Iris pigment epithelial cell (primary cell): ENCODE results near the gene ACTR3C.
"Not testable (repeated sequence)": the region's sequence is repeated elsewhere in the genome, so short reads cannot be mapped to it uniquely, and the experiment has no call there.

Experiments used
- DNase-seq: peaks from one replicate; pipeline ENCODE4 v3.0.0-alpha.2; 2011; ENCODE audit warnings: low read depth

The ACTR3C gene

DNA sequence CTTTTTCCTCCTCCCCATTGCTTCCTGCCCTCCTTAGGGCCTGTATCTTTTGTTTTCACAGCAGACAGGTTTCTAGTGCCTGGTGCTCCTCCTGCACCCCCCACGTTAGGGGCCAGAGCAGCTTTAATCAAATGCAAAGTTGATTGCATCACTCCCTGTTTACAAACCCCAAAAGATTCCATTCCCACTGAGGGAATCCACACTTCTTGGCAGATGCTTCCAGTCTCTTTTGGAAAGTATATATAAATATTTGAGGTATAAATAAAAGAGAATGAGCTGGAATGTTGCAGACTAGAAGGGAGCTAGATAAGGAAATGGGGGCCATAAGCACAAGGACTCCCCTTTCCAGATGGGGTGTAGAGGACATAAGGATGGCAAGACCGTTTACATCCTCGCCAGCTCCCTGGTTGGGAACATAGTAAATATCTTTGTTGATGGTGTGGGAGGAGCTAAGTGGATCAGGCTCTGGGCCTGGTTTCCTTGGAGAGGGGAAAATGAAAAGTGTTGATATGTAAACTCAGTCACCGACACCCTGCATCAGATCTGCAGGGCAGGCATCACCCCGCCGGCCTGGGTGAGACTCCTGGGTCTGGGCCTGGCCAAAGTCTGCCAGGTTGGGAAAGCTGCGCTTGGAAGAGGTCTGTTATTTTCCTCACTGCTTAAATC lies 11.9 kb upstream of the ACTR3C start:
- DNase-seq = peak; percentile 78

GRCh38 chr7:150334108-150334507 lies 10.8 kb upstream of the ACTR3C start:
- no peak for DNase-seq

DNA sequence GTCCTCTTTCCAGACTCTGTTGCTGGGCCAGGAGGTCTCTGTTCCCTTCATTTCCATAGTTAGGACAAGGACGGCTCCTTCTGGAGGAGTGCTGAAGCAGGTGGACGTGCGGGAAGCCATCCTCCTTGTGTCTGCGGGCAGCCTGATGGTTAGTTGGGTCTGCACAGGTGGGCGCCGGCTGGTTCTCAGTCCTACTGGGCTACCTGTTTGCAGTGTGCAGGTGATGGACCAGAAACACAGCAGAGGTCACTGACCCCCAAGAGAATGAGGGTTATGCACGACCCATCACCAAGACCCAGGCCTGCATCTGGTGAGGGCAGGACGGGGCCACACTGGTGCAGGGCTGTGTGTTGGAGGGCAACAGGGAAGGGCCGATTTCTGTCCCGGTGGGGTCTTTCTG lies 10.3 kb upstream of the ACTR3C start:
- DNase-seq = no peak

GRCh38 chr7:150332852-150333635 lies 9.7 kb upstream of the ACTR3C start:
- DNase-seq = no peak

- DNase-seq = no peak
These were observed 7.0 kb upstream of the ACTR3C start for GRCh38 chr7:150330211-150330885.

- DNase-seq = no peak
These were observed 6.2 kb upstream of the ACTR3C start for GRCh38 chr7:150329331-150330120.

- DNase-seq = no peak
These were observed 4.0 kb upstream of the ACTR3C start for GRCh38 chr7:150327308-150327707.

GRCh38 chr7:150326657-150327268 lies 3.4 kb upstream of the ACTR3C start:
- no peak for DNase-seq

DNA sequence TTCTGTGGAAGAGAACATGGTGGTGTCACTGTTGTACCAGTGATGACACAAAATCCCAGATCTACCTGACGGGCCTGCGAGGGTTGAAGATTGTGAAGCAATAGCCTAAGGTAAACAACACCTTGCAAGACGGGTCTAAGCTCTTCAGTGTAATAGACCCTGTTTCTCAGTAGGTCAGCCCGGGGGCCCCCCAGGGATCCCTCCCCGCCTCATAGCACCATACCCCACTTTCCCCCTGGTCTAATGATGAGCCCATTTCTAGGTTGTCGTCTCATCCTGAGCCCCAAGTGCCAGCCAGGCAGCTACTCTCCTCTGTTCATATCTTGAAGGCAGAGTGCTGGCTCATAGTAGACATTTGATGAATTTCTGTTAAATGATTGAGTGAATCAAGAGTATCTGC lies 2.6 kb upstream of the ACTR3C start:
- DNase-seq = no peak

DNA sequence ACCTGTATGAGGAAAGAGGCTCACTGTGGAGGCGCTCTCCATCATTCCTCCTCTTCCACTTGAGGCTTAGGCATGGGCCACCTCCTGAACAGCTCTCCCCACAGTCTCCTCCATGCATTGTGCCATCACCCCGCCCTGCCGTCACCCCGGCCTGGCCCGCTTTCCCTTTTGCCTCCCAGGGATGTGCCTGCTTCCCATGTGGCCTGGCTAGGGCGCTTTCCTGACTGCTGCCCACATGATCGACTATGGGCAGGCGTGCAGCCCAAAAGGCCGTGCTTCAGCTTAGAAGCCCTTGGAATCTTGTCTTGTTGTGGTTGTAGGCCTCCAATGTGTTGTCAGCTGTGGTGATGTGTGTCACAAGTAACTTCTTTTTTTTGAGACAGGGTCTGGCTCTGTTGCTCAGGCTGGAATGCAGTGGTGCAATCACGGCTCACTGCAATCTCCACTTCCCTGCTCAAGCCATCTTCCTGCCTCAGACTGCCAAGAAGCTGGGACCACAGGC lies 1.8 kb upstream of the ACTR3C start:
- DNase-seq = peak; percentile 42

DNA sequence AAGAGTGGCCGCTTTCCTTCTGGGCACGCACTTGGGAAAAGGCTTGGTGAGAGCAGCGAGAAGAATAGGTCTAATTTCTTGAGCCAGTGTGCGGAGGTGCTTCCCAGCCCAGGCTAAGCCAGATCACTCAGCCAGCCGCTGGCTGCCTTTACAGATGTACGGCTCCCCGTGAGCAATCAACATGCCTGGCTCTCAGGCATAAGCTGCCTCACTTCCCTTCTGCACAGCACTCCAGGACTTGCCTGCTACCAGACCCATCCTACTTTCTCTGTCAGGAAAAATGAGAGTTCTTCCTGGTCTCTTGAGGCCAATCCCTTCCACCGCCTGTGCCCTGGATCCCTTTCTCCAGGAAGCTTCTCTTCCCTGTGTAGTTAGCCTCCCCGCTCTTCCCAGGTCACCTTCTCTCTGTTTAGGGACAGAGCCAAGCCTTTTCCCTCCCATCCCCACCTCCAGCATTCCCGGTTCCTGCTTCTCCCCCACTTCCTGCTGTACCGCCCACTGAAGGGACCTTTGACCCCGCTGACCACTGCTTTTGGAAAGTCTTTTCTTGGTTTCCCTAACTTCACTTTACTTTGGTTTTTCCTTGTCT lies 1.1 kb upstream of the ACTR3C start:
- peak; percentile 24 for DNase-seq

GRCh38 chr7:150323682-150324372 lies 482 bp upstream of the ACTR3C start:
- DNase-seq = no peak

- no peak for DNase-seq
These were observed 1.1 kb downstream of the ACTR3C start for GRCh38 chr7:150322114-150322832.

GRCh38 chr7:150321788-150322113 lies 1.6 kb downstream of the ACTR3C start:
- DNase-seq = no peak

DNA sequence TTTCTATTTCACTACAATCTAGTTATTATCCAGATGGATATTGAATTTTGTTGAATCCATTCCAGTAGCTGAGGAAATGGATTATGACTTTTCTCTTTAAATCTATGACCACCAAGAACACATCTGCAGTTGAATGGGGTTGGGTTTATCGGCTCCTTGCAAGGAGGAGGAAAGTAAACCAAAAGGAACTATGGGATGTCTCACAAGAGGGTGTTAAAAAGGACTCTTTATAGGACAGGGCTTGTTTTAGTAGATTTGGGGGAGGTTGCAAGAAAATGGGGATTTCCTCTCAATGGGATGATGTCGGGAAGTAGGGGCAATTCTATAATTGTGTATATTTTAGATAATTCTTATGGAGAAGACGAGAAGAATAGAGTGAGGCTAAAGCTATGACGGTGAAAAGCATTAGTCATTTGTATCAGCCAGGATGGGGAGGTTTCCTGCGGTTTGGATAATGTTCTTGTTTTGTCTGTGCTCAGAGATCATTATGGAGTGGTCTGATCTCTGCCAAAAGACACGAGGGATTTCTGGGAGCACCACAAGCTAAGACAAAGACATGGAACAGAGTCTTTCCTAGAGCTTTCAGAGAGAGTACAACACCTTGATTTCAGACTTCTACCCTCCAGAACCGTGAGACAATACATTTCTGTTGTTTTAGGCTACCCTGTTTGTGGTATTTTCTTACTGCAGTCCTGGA lies 5.4 kb downstream of the ACTR3C start:
- peak; percentile 80 for DNase-seq

DNA sequence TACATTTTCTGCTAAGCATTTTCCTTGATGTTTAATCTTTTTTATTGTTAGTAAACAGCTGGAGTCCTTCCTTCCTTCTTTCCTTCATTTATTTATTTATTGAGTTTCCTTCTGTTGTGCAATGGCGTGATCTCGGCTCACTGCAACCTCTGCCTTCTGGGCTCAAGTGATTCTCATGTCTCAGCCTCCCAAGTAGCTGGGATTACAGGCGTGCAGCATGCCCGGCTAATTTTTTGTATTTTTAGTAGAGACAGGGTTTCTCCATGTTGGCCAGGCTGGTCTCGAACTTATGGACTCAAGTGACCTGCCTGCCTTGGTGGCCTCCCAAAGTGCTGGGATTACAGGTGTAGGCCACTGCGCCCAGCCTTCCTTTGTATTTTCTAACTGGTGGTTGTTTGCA lies 6.4 kb downstream of the ACTR3C start:
- DNase-seq = not testable (repeated sequence)

DNA sequence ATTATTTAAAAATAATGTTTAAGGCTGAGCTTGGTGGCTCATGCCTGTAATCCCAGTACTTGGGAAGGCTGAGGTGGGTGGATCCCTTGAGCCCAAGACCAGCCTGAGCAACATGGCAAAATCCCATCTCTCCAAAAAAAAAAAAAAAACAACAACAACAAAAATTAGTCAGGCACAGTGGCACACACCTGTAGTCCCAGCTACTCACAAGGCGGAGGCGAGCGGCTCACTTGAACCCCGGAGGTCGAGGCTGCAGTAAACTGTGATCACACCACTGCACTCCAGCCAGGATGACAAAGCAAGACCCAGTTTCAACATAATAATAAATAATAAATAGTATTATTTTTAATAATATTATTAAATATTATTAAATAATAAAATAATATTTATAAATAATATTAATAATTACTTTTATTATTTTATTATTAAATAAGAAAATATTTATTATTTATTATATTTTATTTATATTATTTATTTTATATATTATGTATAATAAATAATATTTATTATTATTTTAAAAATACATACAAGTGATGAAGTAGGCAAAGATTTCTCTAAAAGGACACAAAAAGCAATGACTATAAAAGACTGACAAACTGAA lies 8.6 kb downstream of the ACTR3C start:
- no peak for DNase-seq

- DNase-seq = no peak
These were observed 9.5 kb downstream of the ACTR3C start for GRCh38 chr7:150313870-150314269.

- no peak for DNase-seq
These were observed 10.0 kb downstream of the ACTR3C start for GRCh38 chr7:150313367-150313809.
